GM19099 (cell line): ENCODE measurements around the gene ANP32E.

ENCODE experiments used
- POLR2A ChIP-seq: IDR thresholded peaks from 3 replicates; pipeline ENCODE4 v1.6.1; 2011; ENCODE audit warnings: low read depth; ENCODE audit not compliant: insufficient read length; ENCODE audit errors: extremely low read depth

The ANP32E gene

GRCh38 chr1:150182247-150182646 lies 53.7 kb downstream of the ANP32E start:
- TF ChIP-seq POLR2A = no peak

GRCh38 chr1:150180474-150180873 lies 55.4 kb downstream of the ANP32E start:
- TF ChIP-seq POLR2A = no peak

DNA sequence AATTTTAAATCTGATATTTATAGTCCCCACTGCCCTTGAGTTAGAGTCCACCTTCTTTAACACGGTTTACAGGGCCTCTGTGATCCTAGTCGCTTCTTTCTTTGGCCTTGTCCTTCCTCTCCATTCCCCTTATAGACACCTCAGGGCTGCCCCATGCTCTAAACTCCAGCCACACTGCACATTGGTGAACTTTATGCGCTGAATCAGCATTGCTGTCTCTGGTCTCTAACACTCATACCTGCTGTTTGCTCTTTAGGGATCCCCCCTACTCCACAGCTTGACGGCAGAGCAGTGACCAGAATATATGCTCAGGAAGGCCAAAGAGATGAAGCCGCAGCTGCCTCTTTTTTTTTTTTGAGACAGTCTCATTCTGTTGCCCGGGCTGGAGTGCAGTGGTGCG lies 56.0 kb downstream of the ANP32E start:
- no peak for TF ChIP-seq POLR2A

- TF ChIP-seq POLR2A = no peak
Observed at GRCh38 chr1:150178548-150178947, 57.4 kb downstream of the ANP32E start.

DNA sequence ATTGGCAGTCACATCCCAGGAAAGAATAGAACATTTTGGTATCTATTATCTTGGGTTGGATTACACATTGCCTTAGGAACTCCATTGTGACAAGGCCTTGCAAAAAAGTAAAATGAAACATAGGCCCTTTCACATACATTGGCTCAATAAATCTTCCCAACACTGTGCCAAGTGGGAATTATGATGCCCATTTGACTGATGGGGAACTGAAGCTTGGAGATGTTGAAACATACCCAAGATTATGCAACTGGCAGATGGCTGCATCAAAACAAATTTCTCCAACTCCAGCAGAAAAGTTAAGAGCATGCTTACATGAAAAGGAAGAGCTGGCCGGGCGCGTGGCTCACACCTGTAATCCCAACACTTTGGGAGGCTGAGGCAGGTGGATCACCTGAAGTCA lies 59.3 kb downstream of the ANP32E start:
- TF ChIP-seq POLR2A = no peak

DNA sequence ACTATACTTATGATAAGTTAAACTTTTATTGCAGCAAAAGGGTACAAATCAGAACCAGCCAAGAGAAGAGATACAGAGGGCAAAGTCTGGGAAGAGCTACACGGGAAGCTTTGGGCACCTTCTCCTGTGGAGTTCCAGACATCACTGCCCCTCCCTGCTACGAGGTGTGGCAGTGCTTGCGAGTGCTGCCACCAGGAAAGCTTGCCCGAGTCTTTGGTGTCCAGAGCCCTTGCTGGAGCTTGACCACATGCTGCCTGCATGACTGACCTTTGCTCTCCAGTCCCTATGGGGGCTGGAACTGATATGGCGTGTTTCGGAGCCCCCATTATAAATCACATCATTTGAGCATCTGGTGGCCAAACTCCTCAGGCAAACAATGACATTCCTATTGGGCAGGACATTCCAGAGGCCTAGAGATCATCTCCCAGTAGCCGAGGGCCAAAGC lies 62.7 kb downstream of the ANP32E start:
- no peak for TF ChIP-seq POLR2A

DNA sequence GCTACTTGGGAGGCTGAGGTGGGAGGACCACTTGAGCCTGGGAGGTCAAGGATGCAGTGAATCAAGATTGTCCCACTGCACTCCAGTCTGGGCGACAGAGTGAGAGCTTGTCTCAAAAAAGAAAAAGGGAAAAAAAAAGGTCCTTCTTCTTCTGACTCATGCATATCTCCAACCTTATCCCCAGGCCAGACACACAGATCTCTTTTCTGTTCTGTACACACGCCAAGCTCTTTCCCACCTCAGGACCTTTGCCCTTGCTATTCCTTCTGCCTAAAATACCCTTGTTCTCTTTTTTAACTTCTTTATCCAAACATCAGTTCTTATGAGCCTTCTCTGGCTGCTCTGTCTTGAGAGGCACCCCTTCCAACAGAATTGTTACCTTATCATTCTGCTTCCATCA lies 64.1 kb downstream of the ANP32E start:
- no peak for TF ChIP-seq POLR2A

- TF ChIP-seq POLR2A = no peak
Observed at GRCh38 chr1:150168960-150169601, 66.8 kb downstream of the ANP32E start.
